SH-SY5Y (cell line): ENCODE measurements around the gene NSL1.

Experiments used
- GATA2 ChIP-seq: IDR thresholded peaks from 2 replicates; pipeline ENCODE4 v1.6.1; 2011; ENCODE audit warnings: mild to moderate bottlenecking, low read depth, low read length
- GATA3 ChIP-seq: IDR thresholded peaks from 2 replicates; pipeline ENCODE4 v1.6.1; 2011; ENCODE audit warnings: low read depth, mild to moderate bottlenecking, low read length, moderate library complexity

GRCh38 chr1:212690816-212691403, 100.7 kb downstream of the NSL1 start:
- no peak for TF ChIP-seq GATA3
- TF ChIP-seq GATA2: no peak
